ENCODE results near the gene CEP112. TPM values are rescaled to one million over a fixed set of nuclear protein-coding genes. Genes with fewer than 3 reads are reported as not detected.

CEP112 gene
- total RNA-seq, 1 donor from 2014 or later: 14.5 TPM

- Histone ChIP-seq H3K9me3 (replicated peaks) (peaks cover 35% of the 10 kb centered on the region), H3K4me3 (no peak overlapping the region), H3K27ac (replicated peaks) (no peak overlapping the region), H3K27me3 (ENCODE audit: low read depth) (no peaks in the 10 kb centered on the region), H3K36me3 (no peaks in the 10 kb centered on the region), H3K4me1 (peaks cover 5% of the 10 kb centered on the region)
- intact Hi-C loops (cut with micrococcal nuclease): no loop called here
- no peak for DNase-seq
- TF ChIP-seq, protein P1, sequence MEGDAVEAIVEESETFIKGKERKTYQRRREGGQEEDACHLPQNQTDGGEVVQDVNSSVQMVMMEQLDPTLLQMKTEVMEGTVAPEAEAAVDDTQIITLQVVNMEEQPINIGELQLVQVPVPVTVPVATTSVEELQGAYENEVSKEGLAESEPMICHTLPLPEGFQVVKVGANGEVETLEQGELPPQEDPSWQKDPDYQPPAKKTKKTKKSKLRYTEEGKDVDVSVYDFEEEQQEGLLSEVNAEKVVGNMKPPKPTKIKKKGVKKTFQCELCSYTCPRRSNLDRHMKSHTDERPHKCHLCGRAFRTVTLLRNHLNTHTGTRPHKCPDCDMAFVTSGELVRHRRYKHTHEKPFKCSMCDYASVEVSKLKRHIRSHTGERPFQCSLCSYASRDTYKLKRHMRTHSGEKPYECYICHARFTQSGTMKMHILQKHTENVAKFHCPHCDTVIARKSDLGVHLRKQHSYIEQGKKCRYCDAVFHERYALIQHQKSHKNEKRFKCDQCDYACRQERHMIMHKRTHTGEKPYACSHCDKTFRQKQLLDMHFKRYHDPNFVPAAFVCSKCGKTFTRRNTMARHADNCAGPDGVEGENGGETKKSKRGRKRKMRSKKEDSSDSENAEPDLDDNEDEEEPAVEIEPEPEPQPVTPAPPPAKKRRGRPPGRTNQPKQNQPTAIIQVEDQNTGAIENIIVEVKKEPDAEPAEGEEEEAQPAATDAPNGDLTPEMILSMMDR (IDR thresholded peaks at IDR 0.05; ENCODE audit: borderline replicate concordance): peak; percentile 41
These were observed 203.9 kb downstream of the CEP112 start for GRCh38 chr17:65987988-65988387.

- DNase-seq: no peak
- TF ChIP-seq, protein P1 (IDR thresholded peaks at IDR 0.05; ENCODE audit: borderline replicate concordance): no peak
- intact Hi-C loops (cut with micrococcal nuclease): no loop called here
These were observed 206.4 kb downstream of the CEP112 start for GRCh38 chr17:65985571-65985970.

GRCh38 chr17:65984299-65984698 lies 207.6 kb downstream of the CEP112 start:
- intact Hi-C loops (cut with micrococcal nuclease): no loop called here
- H3K9me3 ChIP-seq (replicated peaks): peaks cover 23% of the 10 kb centered on the region

More at GRCh38 chr17:65985571-65985970, 206.4 kb downstream of the CEP112 start:
- no peaks in the 10 kb centered on the region for H3K36me3 ChIP-seq
- H3K27me3 ChIP-seq (ENCODE audit: low read depth): no peaks in the 10 kb centered on the region
- H3K27ac ChIP-seq (replicated peaks): no peak overlapping the region
- no peak overlapping the region for H3K4me3 ChIP-seq
- peaks cover 34% of the 10 kb centered on the region for H3K9me3 ChIP-seq (replicated peaks)
- H3K4me1 ChIP-seq: peaks cover 5% of the 10 kb centered on the region

GRCh38 chr17:65978871-65979270 lies 213.1 kb downstream of the CEP112 start:
- Histone ChIP-seq H3K27ac (replicated peaks) (no peak overlapping the region), H3K4me3 (no peak overlapping the region), H3K27me3 (ENCODE audit: low read depth) (no peaks in the 10 kb centered on the region), H3K9me3 (replicated peaks) (no peaks in the 10 kb centered on the region), H3K4me1 (no peaks in the 10 kb centered on the region), H3K36me3 (peaks cover 5% of the 10 kb centered on the region)
- TF ChIP-seq, protein P1 (IDR thresholded peaks at IDR 0.05; ENCODE audit: borderline replicate concordance): no peak
- intact Hi-C loops (cut with micrococcal nuclease): no loop called here
- DNase-seq: no peak

More at GRCh38 chr17:65984299-65984698, 207.6 kb downstream of the CEP112 start:
- Histone ChIP-seq H3K4me1 (no peaks in the 10 kb centered on the region), H3K4me3 (no peak overlapping the region), H3K27me3 (ENCODE audit: low read depth) (no peaks in the 10 kb centered on the region), H3K36me3 (no peaks in the 10 kb centered on the region), H3K27ac (replicated peaks) (no peak overlapping the region)
- DNase-seq: no peak
- TF ChIP-seq, protein P1 (IDR thresholded peaks at IDR 0.05; ENCODE audit: borderline replicate concordance): no peak

- H3K4me1 ChIP-seq: no peaks in the 10 kb centered on the region
- no peaks in the 10 kb centered on the region for H3K9me3 ChIP-seq (replicated peaks)
- H3K27ac ChIP-seq (replicated peaks): no peak overlapping the region
- H3K36me3 ChIP-seq: peaks cover 5% of the 10 kb centered on the region
- TF ChIP-seq, protein P1 (IDR thresholded peaks at IDR 0.05; ENCODE audit: borderline replicate concordance): no peak
- no peaks in the 10 kb centered on the region for H3K27me3 ChIP-seq (ENCODE audit: low read depth)
- no peak for DNase-seq
- intact Hi-C loops (cut with micrococcal nuclease): no loop called here
- H3K4me3 ChIP-seq: no peak overlapping the region
These were observed 214.9 kb downstream of the CEP112 start for GRCh38 chr17:65977041-65977440.
